NCI-H526 (cell line): Measurements from ENCODE around the gene CDC42BPB.

ENCODE experiments used
- DNase-seq, 2 experiments: peaks; one replicate each; lab custom pipeline; 2025; lab: John Stamatoyannopoulos, UW

The CDC42BPB gene

GRCh38 chr14:103094406-103095209, 37.3 kb upstream of the CDC42BPB start, which contains the start of gene EXOC3L4:
Gene EXOC3L4 (plus strand): TSS chr14:103094725. CDS start chr14:103100220, 5,495 bp downstream.
- no peak for DNase-seq

GRCh38 chr14:103093856-103094405, 36.6 kb upstream of the CDC42BPB start:
- DNase-seq: no peak

DNA sequence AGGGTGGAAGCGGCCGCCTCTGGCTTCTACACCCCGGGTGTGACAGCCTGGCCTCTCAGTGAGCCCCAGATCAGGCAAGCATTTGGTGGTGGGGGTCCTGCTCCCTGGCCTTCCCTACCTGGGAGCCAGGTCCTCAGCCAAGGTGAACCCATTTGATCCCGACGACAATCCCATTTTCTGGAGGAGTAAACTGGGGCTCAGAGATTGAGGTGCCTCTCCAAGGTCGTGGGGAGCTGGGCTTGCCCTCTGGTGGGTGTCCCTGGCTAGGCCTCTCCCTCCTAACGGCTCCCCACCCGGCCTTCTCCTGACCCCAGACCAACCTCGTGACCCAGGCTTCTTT, 34.5 kb upstream of the CDC42BPB start:
- no peak for DNase-seq

DNA sequence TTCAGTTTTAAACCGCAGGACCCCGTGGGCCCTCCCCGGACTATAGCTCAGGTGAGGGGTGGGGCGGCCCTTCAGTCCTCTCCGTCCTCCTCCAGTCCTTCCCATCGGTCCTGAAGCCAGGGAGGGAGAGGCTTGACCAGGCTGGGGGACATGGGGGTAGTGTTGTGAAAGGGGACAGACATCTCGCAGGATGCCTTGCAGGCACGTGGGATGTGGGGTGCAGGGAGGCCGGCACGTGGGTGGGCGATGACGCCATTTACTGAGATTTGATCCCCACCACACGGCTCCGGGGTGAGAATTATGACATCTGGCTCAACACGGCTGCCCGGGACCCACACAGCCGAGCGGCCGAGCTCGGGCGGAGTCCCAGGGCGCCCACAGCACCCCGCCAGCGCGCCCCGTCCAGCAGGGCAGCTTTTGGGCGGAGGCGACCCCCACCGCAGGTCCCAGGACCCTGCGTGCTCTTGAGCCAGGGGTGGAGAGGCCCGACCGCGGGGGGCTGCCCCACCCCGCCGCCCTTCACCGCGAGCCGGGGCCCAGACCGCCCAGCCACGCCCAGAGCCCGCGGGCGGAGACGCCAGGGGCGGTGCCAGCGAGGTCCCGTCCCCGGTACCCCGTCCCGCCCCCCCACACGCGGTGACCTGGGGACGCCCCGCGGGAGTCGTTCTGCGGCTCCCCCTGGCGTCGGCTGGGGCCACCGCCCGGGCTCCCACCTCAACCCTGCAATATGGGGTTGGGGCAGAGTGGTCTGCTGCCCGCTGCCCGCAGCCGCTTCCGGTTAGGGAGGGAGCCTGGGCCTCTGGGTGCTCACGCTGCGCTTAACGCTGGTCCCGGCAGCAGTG, 33.9 kb upstream of the CDC42BPB start:
- DNase-seq: peak in 1 of 2 experiments; percentile 76

GRCh38 chr14:103090481-103091020, 33.2 kb upstream of the CDC42BPB start:
- DNase-seq: peak in 1 of 2 experiments; percentile 35

DNA sequence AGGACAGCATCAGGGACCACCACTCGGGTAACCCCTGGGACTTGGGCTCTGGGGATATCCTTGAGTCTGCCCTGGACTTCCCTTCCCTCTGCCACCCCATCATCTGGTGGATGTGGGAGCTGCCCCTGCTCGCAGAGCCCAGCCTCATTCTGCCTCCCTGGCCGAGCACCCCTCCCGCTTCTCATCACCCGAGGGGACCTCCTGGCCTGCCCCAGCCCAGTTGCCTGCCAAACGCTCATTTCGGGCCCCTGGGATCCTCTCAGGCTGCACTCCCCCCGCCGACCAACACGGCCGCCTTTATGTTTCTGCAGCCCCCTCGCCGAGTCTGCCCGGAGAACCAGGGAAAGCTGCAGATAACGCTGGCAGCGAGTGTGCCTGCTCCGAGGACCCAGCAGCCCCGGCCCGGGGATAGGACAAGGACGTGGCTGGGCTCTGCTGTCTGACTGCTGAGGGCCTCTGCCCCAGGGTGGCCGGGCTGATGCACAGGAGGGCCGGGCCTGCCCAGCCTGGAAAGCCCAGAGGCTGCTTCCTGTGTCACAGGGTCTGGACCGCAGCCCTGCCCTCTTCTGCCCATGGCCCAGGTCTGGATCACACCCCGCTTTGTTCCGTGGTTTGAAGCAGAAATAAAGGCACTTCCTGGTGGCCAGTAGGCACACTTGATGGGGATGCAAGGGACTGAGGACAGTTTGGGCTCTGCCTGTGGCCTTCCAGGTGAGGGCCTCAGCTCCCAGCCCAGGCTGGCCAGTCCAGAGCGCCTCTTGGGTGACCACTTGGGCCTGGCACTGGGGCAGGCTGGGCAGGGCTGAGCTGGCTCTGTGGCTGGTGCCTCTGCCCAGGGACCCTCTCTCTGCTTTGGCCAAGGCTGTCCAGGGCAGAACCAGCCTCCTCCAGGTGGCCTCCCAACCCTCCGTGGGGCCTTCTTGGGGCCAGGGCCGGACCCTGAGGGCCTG, 32.3 kb upstream of the CDC42BPB start:
- DNase-seq: no peak

DNA sequence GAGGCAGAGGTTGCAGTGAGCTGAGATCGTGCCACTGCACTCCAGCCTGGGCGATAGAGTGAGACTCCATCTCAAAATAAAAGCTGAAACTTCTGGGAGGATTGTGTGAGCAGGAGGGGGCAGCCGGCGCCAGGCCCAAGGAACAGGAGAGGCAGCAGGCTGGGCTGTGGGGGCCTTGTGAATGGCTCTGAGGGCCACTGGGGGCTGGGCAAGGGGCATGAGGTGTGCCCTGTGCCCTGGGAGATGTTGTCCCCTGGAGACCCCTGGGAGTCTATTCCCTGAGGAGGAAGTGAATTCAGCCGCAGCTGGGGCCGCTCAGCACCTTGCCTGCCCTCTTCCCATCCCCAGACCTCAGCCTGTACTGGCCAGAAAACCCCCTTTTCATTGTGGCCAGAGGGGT, 31.6 kb upstream of the CDC42BPB start:
- DNase-seq: no peak

GRCh38 chr14:103087343-103087835, 30.0 kb upstream of the CDC42BPB start:
- DNase-seq: peak in 1 of 2 experiments; percentile 32

DNA sequence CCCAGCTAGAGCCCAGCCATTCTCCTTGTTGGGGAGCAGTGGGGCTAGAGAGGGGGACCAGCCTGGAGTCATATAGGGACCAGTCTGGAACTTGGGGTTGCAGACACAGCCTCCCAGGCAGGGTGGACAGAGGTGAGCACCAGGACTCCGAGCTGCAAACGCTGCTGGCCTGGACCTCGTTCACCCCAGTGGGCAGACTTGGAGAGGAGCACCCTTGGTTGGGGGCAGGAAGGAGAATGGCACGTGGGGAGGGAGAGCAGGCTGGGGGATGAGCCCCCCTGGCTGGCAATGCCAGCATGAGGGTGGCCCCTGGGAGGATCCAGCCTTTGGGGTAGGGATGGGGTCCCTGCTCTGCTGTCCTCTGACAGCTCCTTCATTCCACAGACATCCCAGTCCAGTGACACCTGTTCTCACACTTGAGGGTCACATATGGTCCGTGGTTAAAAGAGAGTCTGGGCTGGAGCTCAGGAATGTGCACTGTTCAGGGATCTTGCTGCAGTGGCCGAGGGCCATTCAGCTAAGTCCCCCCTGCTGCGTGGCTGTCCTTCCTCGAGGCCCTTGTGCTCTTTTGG, 29.5 kb upstream of the CDC42BPB start:
- DNase-seq: no peak

DNA sequence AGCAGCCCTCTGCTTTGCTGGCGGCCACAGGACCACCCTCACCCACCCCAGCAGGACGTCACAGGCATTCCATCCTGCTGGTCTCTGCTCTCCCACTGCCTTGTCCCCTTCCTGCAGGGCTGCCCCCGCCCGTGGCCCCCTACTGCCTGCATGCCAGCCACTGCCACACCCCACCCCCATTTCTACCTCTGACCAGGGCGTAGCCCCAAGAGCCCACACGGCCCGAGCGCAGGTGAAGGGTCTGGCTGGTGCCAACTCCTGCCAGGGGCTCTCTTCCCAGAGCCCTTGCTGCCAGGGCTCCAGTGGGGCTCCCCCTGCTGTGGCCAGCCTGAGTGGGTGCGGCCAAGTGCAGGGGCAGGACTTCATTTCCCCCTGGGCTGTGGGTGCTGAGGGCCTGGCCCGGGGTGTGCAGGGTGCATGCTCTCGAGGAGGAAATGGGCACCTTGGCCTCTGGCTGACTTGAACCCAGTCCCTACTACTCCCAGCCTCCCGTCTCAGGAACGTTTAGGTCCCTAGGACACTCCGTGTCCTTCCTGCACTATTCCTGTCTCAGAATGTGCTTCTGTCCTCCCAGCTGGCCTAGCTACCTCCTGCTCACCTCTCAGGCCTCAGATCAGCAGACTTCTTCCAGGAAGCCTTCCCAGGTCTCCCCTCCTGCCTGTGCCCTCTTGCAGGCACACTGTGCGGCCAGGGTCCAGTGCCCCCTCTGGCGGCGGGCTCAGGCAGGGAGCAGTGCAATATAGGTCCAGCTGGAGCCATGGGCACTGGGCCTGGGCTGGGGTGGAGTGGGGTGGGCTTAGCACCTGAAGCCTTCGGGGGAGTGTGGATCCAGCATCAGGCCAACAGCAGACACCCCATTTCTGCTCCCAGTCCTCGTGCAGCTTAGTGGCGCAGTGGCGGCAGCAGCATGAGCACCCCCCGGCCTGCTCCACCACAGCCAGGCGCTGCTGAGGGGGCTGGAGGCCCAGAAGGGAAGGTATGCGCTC, 28.1 kb upstream of the CDC42BPB start:
- no peak for DNase-seq

DNA sequence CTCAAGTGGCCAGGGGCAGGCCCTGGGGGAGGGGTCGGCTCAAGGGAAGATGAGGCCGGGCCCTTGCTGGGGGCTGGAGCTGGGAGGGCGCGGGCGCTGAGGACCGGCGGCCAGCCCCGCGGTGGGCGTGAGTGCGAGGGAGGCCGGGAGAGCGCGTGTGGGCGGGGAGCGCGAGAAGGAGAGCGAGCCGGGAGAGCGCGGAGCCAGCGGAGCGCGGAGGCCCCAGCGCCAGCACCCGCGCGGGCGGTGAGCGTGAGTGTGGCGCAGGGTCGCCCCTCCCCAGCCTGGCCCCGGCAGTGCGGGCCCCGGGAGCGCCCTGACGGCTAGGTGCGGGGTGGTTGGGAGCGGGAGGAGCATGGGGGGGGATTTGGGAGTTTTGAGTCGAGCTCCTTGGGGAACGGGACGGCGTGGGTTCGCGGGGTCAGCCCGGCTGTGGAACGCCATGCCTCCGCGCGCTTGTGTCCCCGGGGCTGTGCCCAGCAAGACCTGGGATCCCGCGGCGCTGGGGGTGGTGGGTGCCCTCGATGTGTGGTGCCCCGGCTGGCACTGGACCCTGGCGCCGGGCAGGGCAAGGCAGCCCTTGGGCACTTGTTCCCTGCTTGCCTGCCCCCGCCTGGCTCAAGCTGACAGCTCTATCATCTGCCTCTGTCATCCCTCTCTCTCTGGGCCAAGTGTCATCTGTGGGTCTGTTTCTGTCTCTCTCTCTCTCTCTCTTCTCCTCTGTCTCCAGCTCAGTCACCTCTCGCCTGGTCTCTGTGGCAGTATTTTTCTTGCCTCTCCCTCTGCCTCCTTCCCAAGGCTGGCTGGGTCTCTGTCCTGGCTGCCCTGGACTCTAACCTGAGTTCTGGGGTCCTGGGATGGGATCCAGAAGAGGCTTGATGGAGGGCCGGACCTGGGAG, 26.9 kb upstream of the CDC42BPB start, which contains the start of gene LBHD2:
Gene LBHD2, plus strand, starts transcription at position 190 of the 899 bp plus-strand sequence. CDS start 1,803 bp downstream, outside the sequence.
- peak in 1 of 2 experiments; percentile 37 for DNase-seq

- no peak for DNase-seq
These were observed 24.6 kb upstream of the CDC42BPB start for GRCh38 chr14:103081951-103082350.

GRCh38 chr14:103078860-103079587, 21.7 kb upstream of the CDC42BPB start:
- no peak for DNase-seq

DNA sequence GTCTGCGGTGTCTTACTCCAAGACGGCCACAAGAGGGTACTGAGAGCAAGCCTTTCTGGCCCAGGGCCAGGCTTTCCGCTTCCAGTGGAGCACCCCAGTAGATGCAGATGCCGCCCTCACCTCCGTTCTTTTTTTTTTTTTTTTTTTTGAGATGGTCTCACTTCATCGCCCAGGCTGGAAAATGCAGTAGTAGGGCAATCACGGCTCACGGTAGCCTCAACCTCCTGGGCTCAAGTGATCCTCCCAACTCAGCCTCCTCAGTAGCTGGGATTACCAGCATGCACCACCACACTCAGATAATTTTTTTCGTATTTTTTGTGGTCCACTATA, 21.0 kb upstream of the CDC42BPB start:
- DNase-seq: peak; percentile 78 to 92

- DNase-seq: no peak
These were observed 17.5 kb upstream of the CDC42BPB start for GRCh38 chr14:103074729-103075367.

GRCh38 chr14:103073876-103074728, 16.8 kb upstream of the CDC42BPB start:
- DNase-seq: no peak
